GM18499 (cell line): ENCODE results near the gene LYSMD3.
A peak's percentile ranks its signal among the peaks of the same experiment; 100 is the strongest.
"Not testable (repeated sequence)": the region's sequence is repeated elsewhere in the genome, so short reads cannot be mapped to it uniquely, and the experiment has no call there.

ENCODE experiments used
- ATAC-seq: cut with Tn5 transposase; IDR thresholded peaks from one replicate; pipeline ENCODE4 v1.9.1; 2021; ENCODE audit warnings: moderate number of reproducible peaks; ENCODE audit not compliant: insufficient read depth, unreplicated experiment

The LYSMD3 gene

DNA sequence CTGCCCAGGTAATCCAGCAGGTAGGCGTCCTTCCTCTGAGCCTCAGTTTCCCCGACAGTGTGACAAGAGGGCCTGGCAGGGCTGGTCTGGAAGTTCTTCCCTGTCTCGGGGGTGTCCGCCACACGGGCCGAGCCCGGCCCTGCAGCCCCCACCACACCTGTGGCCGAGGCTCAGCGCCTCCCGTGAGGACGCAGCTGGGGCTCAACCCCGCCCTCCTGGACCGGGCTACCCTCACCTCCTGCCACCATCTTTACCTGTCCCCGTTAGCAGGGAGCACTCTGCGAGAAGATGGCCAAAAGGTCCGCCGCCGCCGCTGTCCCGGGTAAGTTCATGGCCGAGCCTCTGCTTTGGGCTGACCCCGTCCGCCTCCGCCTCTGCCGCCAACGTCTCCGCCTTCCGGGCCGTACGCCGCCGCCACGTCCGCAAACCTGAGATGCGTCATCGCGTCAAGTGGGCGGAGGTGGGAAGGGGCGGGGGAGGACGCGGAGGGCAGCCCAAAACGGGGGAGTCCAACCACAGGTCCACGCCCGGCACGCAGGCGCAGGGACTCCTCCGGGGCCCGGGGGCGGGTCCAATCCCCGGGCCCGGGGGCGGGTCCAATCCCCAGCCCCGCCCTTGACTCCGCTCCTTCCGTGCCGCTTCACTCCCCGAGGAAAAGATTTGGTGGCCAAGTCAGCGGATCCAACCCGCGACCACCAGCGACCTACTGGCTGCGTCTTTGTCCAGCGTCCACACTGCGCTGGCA, at the start of gene LYSMD3:
Gene LYSMD3, minus strand, starts transcription at position 391 of the 745 bp plus-strand sequence. CDS start 4,295 bp downstream, outside the sequence.
- ATAC-seq = peak; percentile 82

DNA sequence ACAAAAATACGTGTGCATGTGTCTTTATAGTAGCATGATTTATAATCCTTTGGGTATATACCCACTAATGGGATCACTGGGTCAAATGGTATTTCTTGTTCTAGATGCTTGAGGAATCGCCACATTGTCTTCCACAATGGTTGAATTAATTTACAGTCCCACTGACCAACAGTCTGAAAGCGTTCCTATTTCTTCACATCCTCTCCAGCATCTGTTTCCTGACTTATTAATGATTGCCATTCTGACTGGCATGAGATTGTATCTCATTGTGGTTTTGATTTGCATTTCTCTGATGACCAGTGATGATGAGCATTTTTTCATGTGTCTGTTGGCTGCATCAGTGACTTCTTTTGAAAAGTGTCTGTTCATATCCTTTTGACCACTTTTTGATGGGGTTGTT, 47.2 kb upstream of the LYSMD3 start:
- not testable (repeated sequence) for ATAC-seq

DNA sequence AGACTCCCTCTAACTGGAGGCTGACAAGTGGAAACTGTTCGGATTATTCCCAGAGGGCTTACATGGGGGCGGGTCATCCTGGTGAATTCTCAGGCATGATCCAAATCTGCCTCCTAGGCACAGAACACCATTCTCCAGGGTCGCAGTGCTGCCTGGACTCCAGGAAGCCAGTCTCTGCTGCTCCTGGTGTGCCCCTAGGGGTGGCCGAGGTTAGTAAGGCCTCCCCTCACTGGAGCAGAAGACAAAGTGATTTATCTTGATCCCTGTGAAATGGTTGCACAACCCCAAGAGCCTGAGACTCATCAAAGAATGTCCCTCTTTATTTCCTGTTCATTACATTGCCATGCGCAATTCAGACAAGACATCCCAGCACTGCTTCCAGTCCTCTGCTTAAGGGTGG, 46.3 kb upstream of the LYSMD3 start:
- ATAC-seq = no peak

DNA sequence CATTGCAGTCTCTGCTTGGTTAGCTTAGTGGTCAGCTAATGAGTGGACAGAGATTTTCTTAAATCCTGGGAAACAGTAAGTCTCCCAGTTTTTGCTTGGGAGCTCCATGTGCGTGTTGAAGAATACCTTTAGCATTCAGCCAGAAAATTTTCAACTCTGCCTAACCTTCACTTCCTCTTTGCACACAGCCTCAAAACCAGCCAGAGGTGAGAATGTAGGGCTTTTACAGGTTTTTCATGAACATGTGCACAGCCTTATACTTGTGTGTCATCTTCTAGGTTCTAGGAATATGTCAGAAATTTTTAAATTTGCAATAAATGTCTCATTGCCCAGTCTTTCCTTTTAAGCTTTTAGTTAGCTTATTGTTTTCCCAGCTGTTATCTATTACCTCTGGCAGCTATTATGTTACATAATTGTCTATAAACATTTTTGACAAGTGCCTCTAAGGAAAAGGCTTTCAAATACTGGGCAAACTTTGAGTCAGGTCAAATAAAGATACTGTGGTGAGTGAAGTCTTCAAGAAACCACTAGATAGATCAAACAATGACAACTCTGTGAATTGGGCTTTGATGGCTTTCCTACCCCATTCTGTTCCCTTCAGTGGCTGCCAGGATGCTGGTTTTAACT, 41.9 kb upstream of the LYSMD3 start:
- ATAC-seq = no peak

DNA sequence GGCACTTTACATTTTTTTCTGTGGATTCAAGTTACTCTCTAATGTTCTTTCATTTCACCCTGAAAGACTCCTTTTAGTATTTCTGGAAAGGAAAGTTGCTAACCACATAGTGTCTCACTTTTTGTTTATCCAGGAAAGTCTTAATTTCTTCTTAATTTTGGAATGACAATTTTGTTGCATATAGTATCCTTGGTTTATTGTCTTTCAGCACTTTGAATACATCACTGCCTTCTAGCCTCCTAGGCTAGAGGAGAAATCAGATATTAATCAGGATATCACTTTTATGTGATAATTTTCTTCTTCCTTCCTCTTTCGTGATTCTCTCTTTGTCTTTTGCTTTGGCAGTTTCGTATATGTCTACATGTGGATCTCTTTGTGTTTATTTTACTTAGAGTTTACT, 40.6 kb upstream of the LYSMD3 start:
- ATAC-seq = no peak

DNA sequence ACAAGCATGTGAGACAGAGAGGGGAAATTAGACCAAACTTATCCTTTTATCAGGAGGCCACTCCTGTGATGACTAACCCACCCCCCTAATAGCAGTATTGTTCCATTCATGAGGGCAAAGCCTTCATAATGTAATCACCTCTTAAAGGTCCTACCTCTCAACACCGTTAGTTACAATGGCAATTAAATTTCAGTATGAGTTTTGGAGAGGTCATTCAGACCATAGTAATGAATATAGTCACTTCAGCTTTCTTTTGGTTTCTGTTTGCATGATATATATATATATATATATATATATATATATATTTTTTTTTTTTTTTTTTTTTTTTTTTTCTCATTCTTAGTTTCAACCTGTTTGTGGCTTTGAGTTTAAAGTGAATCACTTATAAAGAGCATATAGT, 39.7 kb upstream of the LYSMD3 start:
- ATAC-seq = peak; percentile 64

DNA sequence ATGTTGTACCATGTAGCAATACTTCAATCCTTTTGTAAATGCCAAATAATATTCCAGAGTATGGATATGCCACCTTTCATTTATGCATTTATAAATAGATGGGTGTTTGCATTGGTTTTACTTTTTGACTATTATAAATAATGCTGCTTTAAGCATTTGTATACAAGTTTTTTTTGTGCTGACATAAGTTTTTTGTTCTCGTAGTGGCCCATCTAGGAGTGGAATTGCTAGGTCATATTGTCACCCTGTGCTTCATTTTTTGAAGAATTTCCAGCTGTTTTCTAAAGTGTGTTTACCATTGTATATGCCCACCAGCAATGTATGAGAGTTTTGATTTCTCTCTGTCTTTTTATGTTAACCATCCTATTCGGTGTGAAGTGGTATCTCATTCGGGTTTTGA, 36.1 kb upstream of the LYSMD3 start:
- ATAC-seq = no peak

DNA sequence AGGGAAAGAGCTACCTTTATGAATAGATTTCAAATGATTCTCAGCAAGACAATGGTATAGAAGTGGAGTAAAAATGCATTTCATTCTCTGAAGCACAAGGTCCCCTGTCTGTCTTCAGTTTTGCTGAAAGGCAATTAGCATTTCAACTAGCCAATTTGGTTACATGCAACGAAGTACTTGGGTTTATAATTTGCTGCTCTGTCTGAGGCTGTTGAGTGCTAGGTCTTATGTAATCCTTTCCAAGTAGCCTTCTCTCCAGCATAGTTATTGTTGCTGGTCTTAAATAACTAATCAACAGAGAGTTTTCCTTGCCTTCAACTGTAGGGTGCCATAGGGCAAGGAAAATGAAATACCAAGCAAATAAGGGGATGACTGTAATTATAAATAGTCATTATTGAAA, 33.7 kb upstream of the LYSMD3 start:
- ATAC-seq = no peak

DNA sequence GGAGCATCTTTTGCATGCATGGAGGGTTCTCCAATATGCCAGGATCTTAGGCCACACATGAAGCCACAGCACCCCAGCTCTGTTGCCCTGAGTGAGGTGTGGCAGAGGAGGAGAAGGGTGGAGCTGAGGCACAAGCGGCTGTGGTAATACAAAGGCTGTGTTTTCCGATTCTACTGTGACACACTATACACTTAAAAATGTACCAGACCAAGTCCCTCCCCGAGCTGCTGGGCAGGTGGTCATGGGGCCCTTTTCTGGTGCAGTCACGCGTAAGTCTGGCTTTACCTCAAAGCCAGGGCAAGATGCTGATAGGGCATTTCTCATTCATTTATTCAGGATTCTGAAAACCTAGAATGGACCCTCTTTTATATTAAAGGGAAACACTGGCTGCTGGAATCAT, 33.0 kb upstream of the LYSMD3 start:
- no peak for ATAC-seq

DNA sequence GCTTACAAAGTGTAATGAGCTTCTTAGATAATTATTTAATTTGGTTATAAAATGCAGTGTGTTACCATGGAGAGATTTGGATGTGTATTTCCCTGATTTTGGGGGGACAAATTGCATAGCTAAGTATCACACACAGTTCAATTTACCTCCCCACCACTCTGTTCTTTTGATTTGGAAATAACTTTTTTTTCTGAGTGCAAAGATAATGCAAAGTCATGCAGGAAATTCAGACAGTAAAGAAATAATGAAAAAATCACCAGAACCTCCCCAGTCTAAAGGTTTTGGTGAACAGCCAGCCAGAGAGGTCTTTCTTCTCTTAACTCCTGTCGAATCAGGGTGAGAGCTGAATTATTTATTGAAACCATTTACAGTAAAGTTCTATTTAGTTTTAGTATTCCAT, 32.4 kb upstream of the LYSMD3 start:
- ATAC-seq = no peak

DNA sequence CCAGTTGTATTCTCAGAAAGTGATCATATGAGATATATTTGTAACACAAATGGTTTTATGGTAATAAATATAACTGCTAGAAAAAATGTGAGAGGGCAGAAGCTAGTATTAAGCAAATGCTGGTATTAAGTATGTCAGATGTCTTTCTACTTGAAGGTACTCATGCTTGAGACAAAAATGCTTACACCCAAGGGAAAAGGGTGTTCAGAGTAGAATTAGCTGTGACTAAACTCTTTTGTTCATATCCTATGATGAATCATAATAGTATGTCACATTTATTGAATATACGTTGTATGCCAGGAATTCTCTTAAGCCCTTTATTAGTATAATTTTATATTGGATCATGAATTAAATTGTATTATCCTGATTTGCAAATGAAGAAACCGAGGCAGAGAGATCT, 31.4 kb upstream of the LYSMD3 start:
- no peak for ATAC-seq

DNA sequence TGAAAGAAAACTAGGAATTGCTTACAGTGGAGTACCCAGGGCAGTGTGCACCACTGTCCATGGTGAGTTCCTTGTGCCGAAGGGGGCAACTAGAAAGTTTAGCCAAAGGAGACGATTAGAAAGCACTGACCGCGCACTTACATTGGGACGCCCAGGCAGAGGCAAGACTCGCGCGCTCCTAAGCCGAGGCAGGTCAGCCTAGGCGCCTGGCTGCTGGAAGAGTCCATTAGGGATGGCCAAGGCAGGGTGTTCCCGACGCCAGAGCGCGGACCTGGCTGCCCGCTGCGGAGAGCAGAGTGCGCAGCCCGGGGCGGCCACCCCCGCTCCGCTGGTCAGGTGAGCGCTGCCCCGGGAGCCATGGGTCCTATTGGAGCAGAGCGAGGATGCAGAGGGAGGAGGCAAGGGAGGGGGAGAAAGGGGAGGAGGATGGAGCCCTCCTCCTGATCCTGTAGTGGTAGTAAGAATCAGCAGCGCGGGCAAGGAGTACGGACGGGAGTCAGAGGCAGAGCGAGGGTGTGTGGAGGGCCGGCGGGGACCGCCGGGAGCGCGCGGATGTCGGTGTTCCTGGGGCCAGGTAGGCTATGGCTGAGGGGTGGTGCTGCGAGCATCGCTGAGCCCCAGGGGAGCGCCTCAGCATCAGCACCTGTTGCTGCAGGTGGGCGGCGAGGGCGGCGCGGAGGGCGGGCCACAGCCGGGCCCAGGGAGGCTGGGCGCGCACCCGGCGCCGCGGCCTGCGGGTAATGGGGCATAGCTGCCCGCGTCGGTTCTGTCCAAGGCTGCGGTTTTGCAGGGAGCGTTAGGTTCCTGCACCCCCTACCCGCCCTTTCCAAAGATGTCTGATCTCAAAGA, 29.2 kb upstream of the LYSMD3 start, which contains the start of gene ADGRV1:
Gene ADGRV1, plus strand, starts transcription at position 454 of the 849 bp plus-strand sequence. Its CDS starts 99 bp downstream, at position 553.
- ATAC-seq = no peak

DNA sequence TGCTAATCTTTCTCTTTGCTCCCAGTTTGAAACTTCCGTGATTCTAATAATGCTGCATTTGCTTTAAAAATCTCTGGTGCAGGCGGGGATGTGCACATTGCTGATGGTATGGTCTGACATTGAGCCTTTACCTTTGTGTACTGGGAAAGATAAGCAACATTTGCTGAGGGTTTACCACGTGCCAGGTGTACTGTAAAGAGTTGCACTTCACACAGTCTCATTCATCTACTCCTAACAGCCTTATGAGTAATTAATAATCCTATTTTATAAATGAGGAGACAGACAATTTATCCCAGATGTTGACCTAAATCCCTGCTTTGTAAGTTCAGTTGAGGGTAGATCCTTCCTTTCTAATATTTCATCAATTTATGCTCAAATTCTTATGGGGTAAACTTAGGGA, 28.5 kb upstream of the LYSMD3 start:
- no peak for ATAC-seq

DNA sequence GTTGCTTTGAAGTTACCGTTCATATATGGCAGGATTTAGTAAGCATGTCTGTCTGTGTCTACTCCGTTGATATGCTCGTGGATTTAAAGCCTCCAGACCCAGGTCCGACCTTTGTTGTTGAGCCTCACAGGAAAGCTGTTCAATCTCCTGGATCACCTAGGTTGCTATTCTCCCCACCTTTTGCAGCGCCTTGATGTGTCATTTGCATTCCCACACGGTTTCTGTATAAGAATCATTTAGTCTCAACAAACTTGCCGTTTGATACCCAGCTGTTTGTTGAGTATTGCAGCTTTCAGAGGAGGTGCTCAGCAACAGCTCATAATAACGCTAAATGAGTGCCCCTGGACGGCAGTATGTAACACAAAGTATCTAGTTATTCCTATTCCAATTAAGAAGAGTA, 28.0 kb upstream of the LYSMD3 start:
- ATAC-seq = no peak

DNA sequence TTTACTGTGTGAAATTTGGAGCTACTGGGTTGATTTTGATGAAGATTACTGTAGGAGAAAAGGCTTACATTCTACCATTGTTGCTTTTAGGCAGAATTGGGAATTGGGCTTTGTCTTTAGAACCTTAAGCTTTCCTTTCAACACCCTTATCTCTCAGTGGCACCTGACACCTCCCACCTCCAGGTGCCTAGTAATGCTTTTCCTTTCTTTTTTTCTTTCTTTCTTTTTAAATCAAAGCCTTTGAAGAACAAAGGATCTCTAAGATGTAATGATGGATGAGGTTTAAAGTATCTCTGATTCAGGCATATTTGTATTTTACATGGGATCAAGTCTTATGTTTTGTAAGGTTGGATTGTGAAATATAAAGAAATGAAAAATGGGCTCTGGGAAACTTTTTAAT, 26.3 kb upstream of the LYSMD3 start:
- no peak for ATAC-seq

DNA sequence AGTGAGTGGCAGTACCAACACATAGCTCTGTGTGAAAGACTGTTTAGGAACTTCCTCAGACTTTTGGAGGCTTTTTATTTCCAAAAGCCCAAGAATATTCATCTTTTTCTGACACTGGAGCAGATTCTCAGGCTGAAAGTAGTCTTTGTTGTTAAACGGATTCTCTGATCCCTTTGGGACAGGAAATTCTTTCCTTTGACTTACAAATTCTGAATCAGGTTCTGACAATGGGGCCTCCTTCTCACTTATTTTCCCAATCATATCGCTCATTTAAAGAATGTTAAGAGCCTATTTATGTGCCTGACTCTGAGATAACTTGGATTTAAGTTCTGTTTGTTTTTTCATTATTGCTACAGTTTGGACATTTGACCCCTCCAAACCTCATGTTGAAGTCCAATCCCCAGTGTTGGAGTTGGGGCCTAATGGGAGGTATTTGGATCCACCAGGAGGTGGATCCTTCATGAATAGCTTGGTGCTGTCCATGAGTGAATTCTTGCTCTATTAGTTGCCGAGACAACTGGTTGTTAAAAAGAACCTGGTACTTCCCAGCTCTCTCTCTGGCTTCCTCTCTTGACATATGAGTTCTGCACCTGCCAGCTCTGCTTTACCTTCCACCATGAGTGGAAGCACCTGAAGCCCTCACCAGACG, 25.1 kb upstream of the LYSMD3 start:
- ATAC-seq = no peak

DNA sequence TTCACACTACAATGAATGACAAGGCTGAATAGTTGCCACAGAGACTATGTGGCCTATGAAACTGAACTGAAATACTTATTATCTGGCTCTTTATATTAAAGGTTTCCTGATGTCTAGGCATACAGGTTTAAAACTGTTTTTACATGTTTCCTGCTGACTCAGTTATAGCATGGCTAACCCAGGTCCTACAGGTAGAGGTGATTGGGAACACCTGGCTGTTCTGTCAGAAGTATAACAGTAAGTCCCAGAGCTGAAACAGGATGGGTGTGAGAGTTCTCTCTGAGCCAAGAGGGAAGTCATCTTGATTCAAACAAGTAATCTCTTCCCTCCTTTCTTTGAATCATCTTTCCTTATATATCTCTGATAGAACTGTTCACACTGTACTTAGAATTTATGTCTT, 24.3 kb upstream of the LYSMD3 start:
- no peak for ATAC-seq

DNA sequence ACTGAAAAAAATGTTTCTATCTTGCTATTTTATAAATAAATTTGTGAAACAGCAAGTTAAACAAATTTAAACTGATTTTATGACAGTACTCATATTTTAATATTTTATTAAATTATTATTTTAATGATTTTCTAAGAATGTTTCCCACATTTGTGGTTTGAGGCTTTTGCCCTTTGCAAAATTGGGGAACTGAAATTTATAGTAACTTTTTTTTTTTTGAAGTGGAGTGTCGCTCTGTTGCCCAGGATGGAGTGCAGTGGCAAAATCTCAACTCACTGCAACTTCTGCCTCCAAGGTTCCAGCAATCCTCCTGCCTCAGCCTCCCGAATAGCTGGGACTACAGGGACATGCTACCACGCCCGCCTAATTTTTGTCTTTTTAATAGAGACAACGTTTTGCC, 22.0 kb upstream of the LYSMD3 start:
- no peak for ATAC-seq

DNA sequence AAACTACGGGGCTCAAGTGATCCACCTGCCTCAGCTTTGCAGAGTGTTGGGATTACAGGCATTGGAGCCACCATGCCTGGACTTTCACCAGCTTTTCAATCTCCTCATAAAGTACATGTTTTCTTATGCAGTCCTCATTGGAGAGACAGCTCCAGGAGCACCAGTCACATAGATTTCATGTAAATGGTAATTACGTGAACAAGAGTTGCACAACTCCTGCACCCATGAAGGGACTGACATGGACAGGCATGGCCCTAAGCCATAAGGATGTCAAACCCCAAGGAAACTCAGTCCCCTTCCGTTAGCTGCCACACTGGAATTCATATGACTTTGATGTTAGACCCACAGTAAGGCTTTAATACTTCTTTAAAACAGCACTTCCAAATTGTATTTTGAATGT, 21.6 kb upstream of the LYSMD3 start:
- ATAC-seq = no peak

DNA sequence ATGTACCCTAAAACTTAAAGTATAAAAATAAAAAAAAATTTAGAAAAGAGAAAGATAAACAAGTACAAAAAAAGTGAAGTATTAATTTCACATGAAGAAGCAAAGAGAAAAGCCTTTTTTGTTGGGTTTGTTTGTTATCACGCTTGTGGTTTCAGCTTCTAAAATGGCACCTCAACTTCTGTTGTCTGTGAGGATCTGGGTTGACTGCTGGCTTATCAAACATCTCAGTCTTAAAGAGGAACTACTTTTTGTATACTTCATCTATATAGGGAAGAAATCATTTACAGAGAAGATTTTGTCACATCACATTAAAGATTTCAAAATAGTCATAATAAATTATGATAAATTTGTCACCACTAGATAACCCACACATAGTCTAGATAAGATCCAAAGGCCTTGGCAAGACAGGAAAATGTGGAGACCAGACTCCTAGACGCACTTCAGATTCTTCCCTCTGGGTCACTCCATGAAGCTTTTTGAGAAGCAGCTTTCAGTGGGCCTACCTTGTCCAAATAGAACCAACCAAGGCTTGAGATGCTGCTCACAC, 20.4 kb upstream of the LYSMD3 start:
- no peak for ATAC-seq
